H1 (cell line): ENCODE data around the gene SPECC1.
"Not testable (repeated sequence)": the region's sequence is repeated elsewhere in the genome, so short reads cannot be mapped to it uniquely, and the experiment has no call there.

Source experiments
- BCL11A ChIP-seq, 2 experiments: IDR thresholded peaks; one replicate each; pipeline ENCODE4 v1.6.1; 2011; ENCODE audit warnings: low read depth in 2 of 2, low read length in 2 of 2, mild to moderate bottlenecking in 2 of 2
- BRCA1 ChIP-seq: IDR thresholded peaks from 2 replicates; pipeline ENCODE4 v1.6.1; 2012; ENCODE audit warnings: low read depth, low read length, improper control_type of control experiment
- CTCF ChIP-seq, 3 experiments: IDR thresholded peaks; 1 replicate in 2 of 3; 2 replicates in 1 of 3; pipeline versions ENCODE4 v1.5.1 to v1.6.1; 2011; ENCODE audit warnings: low read length in 3 of 3, mild to moderate bottlenecking in 3 of 3, inconsistent platforms in 2 of 3, low read depth in 1 of 3, moderate library complexity in 1 of 3; ENCODE audit not compliant: insufficient read depth in 1 of 3; ENCODE audit errors: control extremely low read depth in 1 of 3
- EZH2 ChIP-seq: fragments of 200-600 bp; sonication (generic); IDR thresholded peaks from 2 replicates; pipeline ENCODE4 v1.7.1; 2012; ENCODE audit warnings: low read depth, mild to moderate bottlenecking, moderate library complexity, low read length, inconsistent platforms; ENCODE audit not compliant: severe bottlenecking
- FOSL1 ChIP-seq: IDR thresholded peaks from 2 replicates; pipeline ENCODE4 v1.6.1; 2011; ENCODE audit warnings: mild to moderate bottlenecking, low read depth, low read length, moderate library complexity; ENCODE audit not compliant: insufficient read depth
- JUN ChIP-seq: IDR thresholded peaks from 2 replicates; pipeline ENCODE4 v1.6.1; 2011; ENCODE audit warnings: low read depth, mild to moderate bottlenecking, improper control_type of control experiment, low read length
- POLR2A ChIP-seq, 2 experiments: IDR thresholded peaks; 1 replicate in 1 of 2; 2 replicates in 1 of 2; pipeline ENCODE4 v1.6.1; 2011; ENCODE audit warnings: low read depth in 2 of 2, low read length in 2 of 2, mild to moderate bottlenecking in 2 of 2; ENCODE audit errors: control extremely low read depth in 1 of 2
- RAD21 ChIP-seq, 2 experiments: IDR thresholded peaks in 1 of 2; conservative IDR thresholded peaks in 1 of 2; 2 replicates each; pipeline ENCODE4 v1.6.1; 2011; ENCODE audit warnings: low read depth in 2 of 2, low read length in 2 of 2, improper control_type of control experiment in 1 of 2, inconsistent platforms in 1 of 2, mild to moderate bottlenecking in 1 of 2, moderate library complexity in 1 of 2
- SP4 ChIP-seq: IDR thresholded peaks from 2 replicates; pipeline ENCODE4 v1.6.1; 2012; ENCODE audit warnings: low read length, inconsistent platforms
- SUZ12 ChIP-seq: fragments of 200-600 bp; sonication (generic); IDR thresholded peaks from 2 replicates; pipeline ENCODE4 v1.6.1; 2012; ENCODE audit warnings: mild to moderate bottlenecking, inconsistent platforms, low read length, moderate library complexity, mixed read lengths
- TAF1 ChIP-seq: IDR thresholded peaks from 2 replicates; pipeline ENCODE4 v1.6.1; 2011; ENCODE audit warnings: mild to moderate bottlenecking, low read depth, low read length
- TF ChIP-seq, protein P1 (sequence below): IDR thresholded peaks from 2 replicates; pipeline ENCODE4 v1.6.1; 2012; ENCODE audit warnings: inconsistent platforms

GRCh38 chr17:20327739-20328138 is 318.6 kb downstream of the SPECC1 start:
- TF ChIP-seq, protein P1, sequence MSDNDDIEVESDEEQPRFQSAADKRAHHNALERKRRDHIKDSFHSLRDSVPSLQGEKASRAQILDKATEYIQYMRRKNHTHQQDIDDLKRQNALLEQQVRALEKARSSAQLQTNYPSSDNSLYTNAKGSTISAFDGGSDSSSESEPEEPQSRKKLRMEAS = not testable (repeated sequence)
- TF ChIP-seq BRCA1; EZH2; CTCF (IDR thresholded peaks at IDR 0.05; ENCODE audit: control extremely low read depth in 1 of 3, insufficient read depth in 1 of 3, low read depth in 1 of 3, low read length in 3 of 3); BCL11A (IDR thresholded peaks at IDR 0.05; ENCODE audit: low read depth in 2 of 2, low read length in 2 of 2); TAF1; RAD21 (IDR thresholded peaks at IDR 0.05 in 1 of 2, conservative IDR thresholded peaks at IDR 0.05 in 1 of 2; ENCODE audit: low read depth in 2 of 2, low read length in 2 of 2); SUZ12; POLR2A (IDR thresholded peaks at IDR 0.05; ENCODE audit: control extremely low read depth in 1 of 2, low read depth in 2 of 2, low read length in 2 of 2); FOSL1; JUN; SP4: not testable (repeated sequence)
